Mammary epithelial cell (primary cell): ENCODE data around the gene PTPN1.

Source experiments
- EZH2 ChIP-seq: IDR thresholded peaks from 2 replicates; pipeline ENCODE4 v1.6.1; 2012; ENCODE audit warnings: low read length, inconsistent platforms, borderline replicate concordance
- TF ChIP-seq, protein P1 (sequence below), 2 donors: IDR thresholded peaks in 1 of 2; conservative IDR thresholded peaks in 1 of 2; 2 replicates each; pipeline ENCODE4 v1.5.1; 2011 to 2012; ENCODE audit warnings: inconsistent platforms in 2 of 2, low read length in 2 of 2, mild to moderate bottlenecking in 2 of 2, control low read depth in 1 of 2, low read depth in 1 of 2; ENCODE audit not compliant: insufficient read depth in 1 of 2; ENCODE audit errors: extremely low read depth in 1 of 2

- TF ChIP-seq, protein P1, sequence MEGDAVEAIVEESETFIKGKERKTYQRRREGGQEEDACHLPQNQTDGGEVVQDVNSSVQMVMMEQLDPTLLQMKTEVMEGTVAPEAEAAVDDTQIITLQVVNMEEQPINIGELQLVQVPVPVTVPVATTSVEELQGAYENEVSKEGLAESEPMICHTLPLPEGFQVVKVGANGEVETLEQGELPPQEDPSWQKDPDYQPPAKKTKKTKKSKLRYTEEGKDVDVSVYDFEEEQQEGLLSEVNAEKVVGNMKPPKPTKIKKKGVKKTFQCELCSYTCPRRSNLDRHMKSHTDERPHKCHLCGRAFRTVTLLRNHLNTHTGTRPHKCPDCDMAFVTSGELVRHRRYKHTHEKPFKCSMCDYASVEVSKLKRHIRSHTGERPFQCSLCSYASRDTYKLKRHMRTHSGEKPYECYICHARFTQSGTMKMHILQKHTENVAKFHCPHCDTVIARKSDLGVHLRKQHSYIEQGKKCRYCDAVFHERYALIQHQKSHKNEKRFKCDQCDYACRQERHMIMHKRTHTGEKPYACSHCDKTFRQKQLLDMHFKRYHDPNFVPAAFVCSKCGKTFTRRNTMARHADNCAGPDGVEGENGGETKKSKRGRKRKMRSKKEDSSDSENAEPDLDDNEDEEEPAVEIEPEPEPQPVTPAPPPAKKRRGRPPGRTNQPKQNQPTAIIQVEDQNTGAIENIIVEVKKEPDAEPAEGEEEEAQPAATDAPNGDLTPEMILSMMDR (conservative IDR thresholded peaks at IDR 0.05 in 1 of 2, IDR thresholded peaks at IDR 0.05 in 1 of 2; ENCODE audit: extremely low read depth in 1 of 2, insufficient read depth in 1 of 2, low read depth in 1 of 2, low read length in 2 of 2), result no peak
- no peak for TF ChIP-seq EZH2
Observed at GRCh38 chr20:50532221-50532620, 22.0 kb downstream of the PTPN1 start.
